Measurements from ENCODE around the gene EIF3J. TPM values are rescaled to one million over a fixed set of nuclear protein-coding genes. Genes with fewer than 3 reads are reported as not detected.

The EIF3J gene
- total and polyA plus RNA-seq, 9 donors: 27.0 to 65.3 (median 49.0) TPM

- H3K4me1 ChIP-seq (ENCODE audit: insufficient read depth): no peaks in the 10 kb centered on the region
- no peak overlapping the region for H3K27ac ChIP-seq
- H3K9me3 ChIP-seq: no peaks in the 10 kb centered on the region
- intact Hi-C loops (cut with DNase I): no loop called here
- no peak overlapping the region for H3K4me3 ChIP-seq
- DNase-seq: no peak
- 88 to 97% (median 89%) methylated on average over 1 of the region's 1 CpG for WGBS, 3 donors
- H3K27me3 ChIP-seq: no peaks in the 10 kb centered on the region
- peaks cover 2% of the 10 kb centered on the region for H3K36me3 ChIP-seq
- TF ChIP-seq EP300 (IDR thresholded peaks at IDR 0.05): no peak
- TF ChIP-seq POLR2A (IDR thresholded peaks at IDR 0.05): no peak
- TF ChIP-seq CTCF (IDR thresholded peaks at IDR 0.05): no peak
These were observed 59.6 kb downstream of the EIF3J start for GRCh38 chr15:44596511-44597010.

- Histone ChIP-seq H3K27me3 (no peaks in the 10 kb centered on the region), H3K27ac (no peak overlapping the region), H3K4me3 (no peak overlapping the region), H3K36me3 (peaks cover 2% of the 10 kb centered on the region), H3K4me1 (ENCODE audit: insufficient read depth) (no peaks in the 10 kb centered on the region), H3K9me3 (no peaks in the 10 kb centered on the region)
- WGBS, 3 donors: 55 to 75% (median 55%) methylated on average over 1 of the region's 1 CpG
- intact Hi-C loops (cut with DNase I): no loop called here
- no peak for DNase-seq
- no peak for TF ChIP-seq CTCF (IDR thresholded peaks at IDR 0.05)
- TF ChIP-seq EP300 (IDR thresholded peaks at IDR 0.05): no peak
- TF ChIP-seq POLR2A (IDR thresholded peaks at IDR 0.05): no peak
These were observed 61.1 kb downstream of the EIF3J start for GRCh38 chr15:44598066-44598465.

- H3K4me3 ChIP-seq: no peak overlapping the region
- peaks cover 2% of the 10 kb centered on the region for H3K36me3 ChIP-seq
- TF ChIP-seq EP300 (IDR thresholded peaks at IDR 0.05) (no peak), CTCF (IDR thresholded peaks at IDR 0.05) (no peak), POLR2A (IDR thresholded peaks at IDR 0.05) (no peak)
- H3K27me3 ChIP-seq: no peaks in the 10 kb centered on the region
- no peaks in the 10 kb centered on the region for H3K9me3 ChIP-seq
- 58 to 62% (median 59%) methylated on average over 5 of the region's 5 CpGs for WGBS, 3 donors
- intact Hi-C loops (cut with DNase I): no loop called here
- DNase-seq: no peak
- H3K27ac ChIP-seq: no peak overlapping the region
- H3K4me1 ChIP-seq (ENCODE audit: insufficient read depth): no peaks in the 10 kb centered on the region
These were observed 61.9 kb downstream of the EIF3J start for GRCh38 chr15:44598892-44599291.

GRCh38 chr15:44603126-44603525 lies 66.2 kb downstream of the EIF3J start:
- 93 to 99% (median 99%) methylated on average over 2 of the region's 2 CpGs for WGBS, 3 donors
- H3K9me3 ChIP-seq: no peaks in the 10 kb centered on the region
- TF ChIP-seq CTCF (IDR thresholded peaks at IDR 0.05): no peak
- no peak for TF ChIP-seq EP300 (IDR thresholded peaks at IDR 0.05)
- no peak for TF ChIP-seq POLR2A (IDR thresholded peaks at IDR 0.05)
- H3K27ac ChIP-seq: no peak overlapping the region
- no peak for DNase-seq
- no peaks in the 10 kb centered on the region for H3K4me1 ChIP-seq (ENCODE audit: insufficient read depth)
- no peaks in the 10 kb centered on the region for H3K27me3 ChIP-seq
- no peaks in the 10 kb centered on the region for H3K36me3 ChIP-seq
- intact Hi-C loops (cut with DNase I): no loop called here
- no peak overlapping the region for H3K4me3 ChIP-seq
